CD14-positive monocyte (primary cell): ENCODE data around the gene PCDHA7. TPM values are rescaled to one million over a fixed set of nuclear protein-coding genes. Genes with fewer than 3 reads are reported as not detected.
A peak's percentile ranks its signal among the peaks of the same experiment; 100 is the strongest.
"Not testable (repeated sequence)": the region's sequence is repeated elsewhere in the genome, so short reads cannot be mapped to it uniquely, and the experiment has no call there.

Source experiments
- DNase-seq, 3 donors: peaks; one replicate each; pipeline ENCODE4 v3.0.0-alpha.2; 2011 to 2022
- H2AFZ ChIP-seq: 2 replicates; pipeline ENCODE4 v1.6.0; 2012; ENCODE audit warnings: mild to moderate bottlenecking, low read depth, low read length, inconsistent platforms; ENCODE audit not compliant: insufficient read depth, poor library complexity, severe bottlenecking
- H3K27ac ChIP-seq, 2 donors: 1 replicate in 1 of 2; 2 replicates in 1 of 2; pipeline ENCODE4 v1.5.1; 2012 to 2013; ENCODE audit warnings: low read length in 2 of 2, control low read depth in 1 of 2, inconsistent platforms in 1 of 2, low read depth in 1 of 2, mild to moderate bottlenecking in 1 of 2
- H3K27me3 ChIP-seq, 2 donors: one replicate each; pipeline versions ENCODE4 v1.6.0 to v1.6.1; 2011 to 2013; ENCODE audit warnings: low read length in 2 of 2; ENCODE audit not compliant: control insufficient read depth in 2 of 2, insufficient read depth in 2 of 2
- H3K36me3 ChIP-seq, 2 donors: replicated peaks in 1 of 2; 1 replicate in 1 of 2; 2 replicates in 1 of 2; pipeline versions ENCODE4 v1.5.1 to v1.6.1; 2012 to 2013; ENCODE audit warnings: low read length in 2 of 2, control low read depth in 1 of 2, inconsistent platforms in 1 of 2, mild to moderate bottlenecking in 1 of 2; ENCODE audit not compliant: insufficient read depth in 2 of 2, control insufficient read depth in 1 of 2
- H3K4me1 ChIP-seq, 2 donors: 1 replicate in 1 of 2; 2 replicates in 1 of 2; pipeline versions ENCODE4 v1.5.1 to v1.6.1; 2012 to 2013; ENCODE audit warnings: low read length in 2 of 2, control low read depth in 1 of 2, inconsistent platforms in 1 of 2, mild to moderate bottlenecking in 1 of 2, moderate library complexity in 1 of 2; ENCODE audit not compliant: insufficient read depth in 2 of 2, control insufficient read depth in 1 of 2
- H3K4me2 ChIP-seq: replicated peaks from 2 replicates; pipeline ENCODE3; 2012; ENCODE audit warnings: low read length, moderate library complexity, mild to moderate bottlenecking; ENCODE audit not compliant: poor library complexity, severe bottlenecking; ENCODE audit errors: extremely low read depth
- H3K4me3 ChIP-seq, 3 experiments: fragments of 200-600 bp in 1 of 3; sonication (generic) in 1 of 3; replicated peaks in 1 of 3; 1 replicate in 2 of 3; 2 replicates in 1 of 3; pipeline ENCODE4 v1.5.1; 2011 to 2013; ENCODE audit warnings: low read length in 3 of 3, mild to moderate bottlenecking in 3 of 3, control low read depth in 2 of 3, low read depth in 2 of 3, inconsistent platforms in 1 of 3, moderate library complexity in 1 of 3
- H3K79me2 ChIP-seq: 2 replicates; pipeline ENCODE4 v1.6.0; 2012; ENCODE audit warnings: mild to moderate bottlenecking, control low read depth, inconsistent platforms, low read length, moderate library complexity; ENCODE audit not compliant: insufficient read depth
- H3K9ac ChIP-seq: 2 replicates; pipeline ENCODE4 v1.6.0; 2017; ENCODE audit warnings: low read length, mild to moderate bottlenecking; ENCODE audit not compliant: insufficient read depth, poor library complexity, severe bottlenecking
- H3K9me3 ChIP-seq, 2 donors: replicated peaks in 1 of 2; 1 replicate in 1 of 2; 2 replicates in 1 of 2; pipeline versions ENCODE4 v1.5.1 to v1.6.1; 2012 to 2013; ENCODE audit warnings: low read length in 2 of 2, control low read depth in 1 of 2; ENCODE audit not compliant: control insufficient read depth in 1 of 2, insufficient read depth in 1 of 2
- H4K20me1 ChIP-seq: 2 replicates; pipeline ENCODE4 v1.6.0; 2012; ENCODE audit warnings: mild to moderate bottlenecking, low read length, control low read depth, moderate library complexity; ENCODE audit not compliant: insufficient read depth
- H3K27ac Mint-ChIP-seq, 7 donors: one replicate each; pipeline ENCODE4 v1.8.0; 2020; ENCODE audit warnings: mild to moderate bottlenecking in 7 of 7, mixed read lengths in 7 of 7, moderate library complexity in 6 of 7, inconsistent platforms in 2 of 7
- H3K27me3 Mint-ChIP-seq, 3 donors: one replicate each; pipeline ENCODE4 v1.8.0; 2021 to 2022; ENCODE audit warnings: low read depth in 3 of 3, mild to moderate bottlenecking in 3 of 3, mixed read lengths in 3 of 3, moderate library complexity in 3 of 3, inconsistent platforms in 1 of 3
- H3K36me3 Mint-ChIP-seq, 2 donors: one replicate each; pipeline ENCODE4 v1.8.0; 2020; ENCODE audit warnings: mixed read lengths in 2 of 2, inconsistent platforms in 1 of 2, mild to moderate bottlenecking in 1 of 2
- H3K4me1 Mint-ChIP-seq: one replicate; pipeline ENCODE4 v1.8.0; 2020; ENCODE audit warnings: mild to moderate bottlenecking, mixed read lengths
- H3K4me3 Mint-ChIP-seq, 2 donors: one replicate each; pipeline ENCODE4 v1.8.0; 2020; ENCODE audit warnings: mild to moderate bottlenecking in 2 of 2, mixed read lengths in 2 of 2, moderate library complexity in 1 of 2
- H3K9me3 Mint-ChIP-seq, 7 donors: one replicate each; pipeline ENCODE4 v1.8.0; 2020 to 2022; ENCODE audit warnings: mixed read lengths in 7 of 7, mild to moderate bottlenecking in 6 of 7, moderate library complexity in 6 of 7, inconsistent platforms in 2 of 7
- CTCF ChIP-seq: fragments of 200-600 bp; IDR thresholded peaks from one replicate; pipeline ENCODE4 v1.8.0; 2022; ENCODE audit warnings: antibody characterized with exemption, mild to moderate bottlenecking
- WGBS: methylation state at CpG from one replicate; pipeline ENCODE4 v1.1.5; 2013; ENCODE audit warnings: missing lambda C conversion rate; ENCODE audit not compliant: insufficient coverage; 5-methylcytosine and 5-hydroxymethylcytosine counted together
- intact Hi-C, 2 donors: fragments of 100-400 bp; cut with micrococcal nuclease; formaldehyde crosslinking; loops; one replicate each; pipeline versions ENCODE4 v1.15.0 to v1.15.1; 2023
- polyA plus RNA-seq, 3 donors: library from polyadenylated mRNA; depleted of rRNA in 1 of 3; unstranded in 2 of 3; stranded (reverse) in 1 of 3; fragments of 300-500 nt in 2 of 3; fragments of >200 nt in 1 of 3; fragmentation: Illumina TruSeq in 2 of 3; gene quantifications; 1 replicate in 2 of 3; 2 replicates in 1 of 3; pipeline ENCODE4 v1.2.3, GENCODE V29; 2012 to 2021

PCDHA7 gene
- polyA plus RNA-seq, 3 donors, result not detected

- Histone ChIP-seq H3K36me3 (no peaks in the 10 kb centered on the region), H4K20me1 (no peaks in the 10 kb centered on the region), H3K9me3 (peaks cover 39 to 67% of the 10 kb centered on the region in 2 donors), H3K27me3 (peaks cover 3 to 23% of the 10 kb centered on the region in 2 donors), H3K27ac (no peak within 1 kb of the TSS), H3K79me2 (no peaks in the 10 kb centered on the region), H2AFZ (no peak within 1 kb of the TSS), H3K9ac (no peak within 1 kb of the TSS), H3K4me3 (no peak within 1 kb of the TSS), H3K4me2 (no peak within 1 kb of the TSS), H3K4me1 (no peaks in the 10 kb centered on the region)
- Mint-ChIP-seq H3K4me3 (peak within 1 kb of the TSS in 1 of 2 donors; percentile 51), H3K4me1 (no peaks in the 10 kb centered on the region), H3K36me3 (peaks cover 0 to 13% of the 10 kb centered on the region in 2 donors), H3K27me3 (peaks cover 23 to 32% (median 28%) of the 10 kb centered on the region in 3 donors), H3K9me3 (peaks cover 34 to 57% (median 48%) of the 10 kb centered on the region in 7 donors), H3K27ac (no peak within 1 kb of the TSS)
- WGBS, result 26% methylated on average over 29 of the region's 47 CpGs
- intact Hi-C loops, result loop anchor here (2.0 to 10.0 kb wide), 2 partner anchors 51 to 71 kb away; partner anchors contain the start of genes PCDHA5 (in 1 of the 2) and PCDHA6 (in 1 of the 2)
- no peak for TF ChIP-seq CTCF
- no peak for DNase-seq
These were observed 41.3 kb downstream of the PCDHA7 start, which contains the start of gene PCDHA12 for GRCh38 chr5:140875085-140876065. Gene PCDHA12 (plus strand): TSS chr5:140875308. CDS start chr5:140875473, 165 bp downstream.

GRCh38 chr5:140876541-140877261 is 42.6 kb downstream of the PCDHA7 start:
- Mint-ChIP-seq H3K9me3 (peaks cover 30 to 51% (median 48%) of the 10 kb centered on the region in 7 donors), H3K27me3 (peaks cover 21 to 27% (median 26%) of the 10 kb centered on the region in 3 donors), H3K4me3 (peak overlapping the region in 1 of 2 donors; percentile 14)
- not testable (repeated sequence) for H3K4me1 Mint-ChIP-seq, H3K4me1 ChIP-seq, H3K4me2 ChIP-seq, H4K20me1 ChIP-seq, H2AFZ ChIP-seq, H3K79me2 ChIP-seq, H3K9ac ChIP-seq, H3K27ac ChIP-seq, H3K36me3 Mint-ChIP-seq, DNase-seq, H3K27ac Mint-ChIP-seq, H3K36me3 ChIP-seq, H3K4me3 ChIP-seq
- H3K9me3 ChIP-seq, result peaks cover 33 to 58% of the 10 kb centered on the region in 2 donors
- 41% methylated on average over 80 of the region's 80 CpGs for WGBS
- intact Hi-C loops, result loop anchor here (2.0 to 10.0 kb wide), 2 partner anchors 52 to 72 kb away; partner anchors contain the start of genes PCDHA5 (in 1 of the 2) and PCDHA6 (in 1 of the 2)
- peaks cover 3 to 26% of the 10 kb centered on the region in 2 donors for H3K27me3 ChIP-seq
